ENCODE results near the gene ADCYAP1R1.

ADCYAP1R1 gene

GRCh38 chr7:31044529-31044928 is 7.6 kb upstream of the ADCYAP1R1 start:
- no peak for DNase-seq

DNA sequence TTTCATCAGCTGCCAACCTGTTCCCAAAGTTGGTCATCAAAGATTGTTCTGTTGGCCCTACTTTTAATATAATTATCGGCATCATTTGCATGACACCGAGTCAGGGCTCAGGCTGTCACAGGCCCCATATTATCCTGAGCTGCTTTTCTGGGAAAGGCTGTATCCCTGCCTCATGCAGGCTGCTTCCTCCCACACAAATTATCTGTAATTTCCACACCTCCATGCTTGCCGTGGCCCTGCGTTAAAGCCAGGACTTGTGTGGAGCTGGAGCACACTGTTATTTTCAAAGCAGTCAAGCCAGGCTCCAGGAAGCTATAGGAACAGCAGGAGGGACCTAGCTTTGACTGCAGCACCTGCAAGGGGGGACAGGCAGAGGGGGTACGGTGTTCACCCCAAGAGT is 5.4 kb upstream of the ADCYAP1R1 start:
- no peak for DNase-seq

- no peak for DNase-seq
Observed at GRCh38 chr7:31047313-31048146, 4.6 kb upstream of the ADCYAP1R1 start.

GRCh38 chr7:31049005-31049765 is 2.9 kb upstream of the ADCYAP1R1 start:
- DNase-seq = no peak

GRCh38 chr7:31052487-31052840 is 356 bp downstream of the ADCYAP1R1 start:
- DNase-seq = no peak

- DNase-seq = no peak
Observed at GRCh38 chr7:31052841-31053601, 913 bp downstream of the ADCYAP1R1 start.

DNA sequence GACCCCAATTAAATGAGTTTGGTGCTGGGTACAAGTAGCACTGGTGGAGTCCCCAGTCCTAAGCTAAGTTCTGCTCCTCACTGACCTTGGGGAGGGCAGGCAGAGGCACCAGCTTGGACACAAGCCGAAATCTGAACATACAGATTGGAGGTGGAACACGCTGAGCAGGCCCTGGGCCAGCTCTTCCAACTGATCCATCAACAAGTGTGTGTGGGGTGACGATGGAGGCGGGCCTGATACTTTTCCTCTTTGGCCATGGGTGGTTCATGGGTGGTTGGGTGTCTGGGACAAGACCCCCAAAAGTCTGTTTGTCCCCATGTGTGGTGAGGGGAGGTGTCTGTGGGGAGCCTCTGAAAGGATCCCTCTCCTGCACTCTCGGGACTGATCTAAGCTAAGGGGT is 1.9 kb downstream of the ADCYAP1R1 start:
- DNase-seq = no peak

DNA sequence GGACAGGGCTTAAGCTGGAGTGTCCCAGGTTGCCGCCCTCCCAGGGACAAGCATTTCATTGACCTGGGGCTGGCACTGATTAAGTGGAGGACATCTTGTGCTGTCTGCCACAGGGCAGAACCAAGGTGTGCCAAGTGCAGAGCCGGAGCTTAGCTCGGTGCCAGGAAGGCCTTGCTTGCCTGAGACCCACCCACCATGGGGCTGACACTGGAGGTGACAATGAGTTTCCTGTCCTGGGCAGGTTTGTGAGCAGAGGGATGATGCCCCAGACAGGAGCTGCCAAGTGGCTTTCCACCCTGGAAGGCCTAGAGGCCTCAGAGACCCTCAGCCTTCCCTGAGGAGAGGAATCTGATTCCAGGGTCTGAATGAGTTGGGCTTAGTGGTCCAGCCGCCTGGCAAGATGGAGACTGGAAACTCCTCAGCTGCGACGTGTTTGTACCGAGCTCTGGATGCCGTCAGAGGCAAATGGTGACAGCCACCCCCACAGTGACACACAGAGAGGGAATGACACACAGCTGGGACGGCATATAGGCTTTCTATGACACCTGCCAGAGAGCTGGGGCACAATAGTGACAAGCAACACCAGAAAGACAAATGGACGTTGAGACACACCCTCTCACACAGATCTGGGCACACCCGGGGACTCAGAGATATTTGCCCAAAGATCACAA is 2.6 kb downstream of the ADCYAP1R1 start:
- DNase-seq = no peak

DNA sequence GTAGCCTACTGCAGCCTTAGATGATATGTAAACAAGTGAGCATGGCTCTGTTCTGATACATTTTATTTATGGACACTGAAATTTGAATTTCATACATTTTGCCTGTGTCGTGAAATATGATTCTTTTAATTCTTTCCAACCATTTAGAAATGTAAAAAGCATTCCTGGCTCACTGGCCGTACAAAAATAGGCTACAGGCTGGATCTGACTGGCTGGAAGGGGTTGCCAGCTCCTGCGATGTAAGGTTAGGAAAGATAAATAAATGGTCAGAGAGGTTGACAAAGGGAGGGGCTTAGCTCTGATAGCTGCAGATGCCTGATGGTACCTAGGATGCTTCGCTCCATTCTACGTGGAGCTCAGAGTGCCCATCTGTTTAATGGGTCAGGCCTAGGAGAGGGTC is 3.4 kb downstream of the ADCYAP1R1 start:
- no peak for DNase-seq

GRCh38 chr7:31056775-31057346 is 4.8 kb downstream of the ADCYAP1R1 start:
- no peak for DNase-seq

DNA sequence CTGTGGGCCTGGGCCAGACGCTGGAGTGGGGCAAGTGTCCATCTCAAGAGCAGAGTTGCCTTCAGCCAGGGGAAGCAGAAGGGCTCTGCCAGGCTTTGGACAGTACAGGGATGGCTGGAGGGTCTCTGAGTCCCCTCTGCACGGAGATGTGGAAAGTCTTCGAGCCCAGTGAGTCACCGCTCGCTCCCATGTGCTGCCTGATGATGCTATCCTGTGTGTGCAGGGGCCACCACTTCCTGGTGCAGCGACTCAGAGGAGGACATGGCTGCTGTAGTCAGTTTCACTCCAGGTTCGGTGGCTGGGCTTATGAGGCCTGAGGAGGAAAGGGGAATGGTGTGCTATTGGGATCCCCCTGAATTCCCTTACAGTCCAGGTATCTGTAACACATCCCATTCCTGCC is 6.0 kb downstream of the ADCYAP1R1 start:
- no peak for DNase-seq

- DNase-seq = no peak
Observed at GRCh38 chr7:31058688-31059087, 6.6 kb downstream of the ADCYAP1R1 start.

- DNase-seq = no peak
Observed at GRCh38 chr7:31059551-31059950, 7.4 kb downstream of the ADCYAP1R1 start.

- DNase-seq = no peak
Observed at GRCh38 chr7:31061185-31061584, 9.1 kb downstream of the ADCYAP1R1 start.

GRCh38 chr7:31062746-31063435 is 10.8 kb downstream of the ADCYAP1R1 start:
- no peak for DNase-seq

GRCh38 chr7:31065021-31065593 is 13.0 kb downstream of the ADCYAP1R1 start:
- no peak for DNase-seq

DNA sequence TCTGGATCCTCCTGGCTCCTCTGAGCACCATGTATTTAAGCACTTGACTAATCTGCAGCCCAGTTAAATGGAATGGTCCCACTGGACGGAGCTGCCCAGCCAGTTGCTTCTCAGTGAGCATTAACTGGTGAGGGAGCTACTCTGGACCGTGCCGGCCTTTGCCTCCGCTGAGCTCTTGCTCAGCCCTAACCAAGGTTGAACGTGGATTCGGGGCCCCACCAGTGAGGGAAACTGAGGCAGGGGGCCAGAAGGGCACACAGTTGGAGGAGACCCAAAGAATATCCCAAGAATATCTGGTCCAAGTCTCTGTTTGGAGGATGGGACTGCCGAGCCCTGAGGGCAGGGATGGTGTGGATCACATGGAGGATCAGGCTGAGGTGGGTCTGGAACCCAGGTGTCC is 13.7 kb downstream of the ADCYAP1R1 start:
- DNase-seq = no peak

DNA sequence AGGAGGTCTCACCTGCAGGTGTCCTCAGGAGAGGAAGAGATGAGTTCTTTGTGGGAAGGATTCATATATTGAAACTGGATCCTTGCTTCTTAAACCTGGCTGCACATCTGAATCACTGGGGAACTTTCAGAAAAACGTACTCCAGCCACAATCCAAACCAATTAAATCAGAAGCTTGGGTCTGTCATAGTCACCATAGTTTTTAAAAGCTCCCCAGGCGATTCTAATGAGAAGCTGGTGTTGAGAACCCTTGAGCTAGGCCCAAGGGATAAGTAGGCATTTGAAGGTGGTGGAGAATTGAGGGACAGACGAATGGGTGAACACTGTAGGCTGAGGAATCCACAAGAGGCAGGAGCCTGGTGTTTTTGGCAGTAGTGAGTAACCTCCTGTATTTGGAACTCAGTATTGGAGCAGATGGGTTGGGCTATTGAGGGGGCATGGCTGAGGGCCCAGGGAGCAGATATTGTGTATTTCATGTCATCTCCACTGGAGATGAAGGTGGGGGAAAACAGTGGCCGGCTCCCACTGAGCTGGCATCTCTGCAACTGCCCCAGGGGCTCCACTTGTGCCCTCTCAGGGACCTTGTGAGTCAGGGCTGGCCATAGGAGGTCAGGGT is 14.5 kb downstream of the ADCYAP1R1 start:
- DNase-seq = no peak

DNA sequence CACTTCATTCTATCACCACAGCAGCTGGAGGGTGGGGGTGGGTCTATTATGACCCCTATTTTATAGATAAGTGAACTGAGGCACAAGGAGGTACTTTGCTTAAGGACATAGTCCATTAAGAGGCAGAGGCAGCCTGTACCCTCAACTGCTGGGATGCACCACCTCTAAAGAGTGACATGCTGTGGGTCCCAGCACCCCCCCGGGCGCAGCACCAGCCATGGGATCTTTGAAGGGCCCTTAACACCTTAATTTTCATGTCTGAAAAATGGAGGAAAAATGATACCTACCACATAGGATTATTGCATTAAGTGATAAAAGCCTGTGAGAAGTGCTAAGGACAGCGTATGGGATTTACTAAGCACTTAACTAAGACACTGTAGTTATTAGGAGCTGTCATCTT is 15.4 kb downstream of the ADCYAP1R1 start:
- no peak for DNase-seq

GRCh38 chr7:31068006-31068675 is 16.0 kb downstream of the ADCYAP1R1 start:
- no peak for DNase-seq
